ENCODE data around the gene PAQR4.
A peak's percentile ranks its signal among the peaks of the same experiment; 100 is the strongest.

The PAQR4 gene

GRCh38 chr16:3020247-3020603 is 51.1 kb downstream of the PAQR4 start, which contains the start of gene TNFRSF12A:
Gene TNFRSF12A, plus strand, starts transcription at chr16:3020368. Its CDS starts 30 bp downstream, at chr16:3020398.
- H3K4me3 ChIP-seq (ENCODE audit: low read depth, low read length): peak within 1 kb of the TSS; percentile 57
- no peaks in the 10 kb centered on the region for H3K27me3 ChIP-seq (ENCODE audit: insufficient read depth, low read depth, severe bottlenecking)
- peak; percentile 80 for DNase-seq
- TF ChIP-seq CTCF (IDR thresholded peaks at IDR 0.05; ENCODE audit: low read depth, low read length): no peak
- peak within 1 kb of the TSS; percentile 65 for H3K27ac ChIP-seq
- no peaks in the 10 kb centered on the region for H3K9me3 ChIP-seq (ENCODE audit: severe bottlenecking)
- H3K36me3 ChIP-seq: peaks cover 11% of the 10 kb centered on the region

GRCh38 chr16:3020604-3021448 is 51.7 kb downstream of the PAQR4 start:
- Histone ChIP-seq H3K27me3 (ENCODE audit: insufficient read depth, low read depth, severe bottlenecking) (no peaks in the 10 kb centered on the region), H3K36me3 (peaks cover 17% of the 10 kb centered on the region), H3K9me3 (ENCODE audit: severe bottlenecking) (no peaks in the 10 kb centered on the region), H3K27ac (peak overlapping the region; percentile 51), H3K4me3 (ENCODE audit: low read depth, low read length) (peak overlapping the region; percentile 57)
- no peak for TF ChIP-seq CTCF (IDR thresholded peaks at IDR 0.05; ENCODE audit: low read depth, low read length)
- DNase-seq: no peak

GRCh38 chr16:3021449-3022207 is 52.5 kb downstream of the PAQR4 start:
- H3K27ac ChIP-seq: peak overlapping the region; percentile 32
- TF ChIP-seq CTCF (IDR thresholded peaks at IDR 0.05; ENCODE audit: low read depth, low read length): peak; percentile 74
- peaks cover 25% of the 10 kb centered on the region for H3K36me3 ChIP-seq
- no peaks in the 10 kb centered on the region for H3K27me3 ChIP-seq (ENCODE audit: insufficient read depth, low read depth, severe bottlenecking)
- H3K4me3 ChIP-seq (ENCODE audit: low read depth, low read length): peak overlapping the region; percentile 57
- no peaks in the 10 kb centered on the region for H3K9me3 ChIP-seq (ENCODE audit: severe bottlenecking)
- DNase-seq: peak; percentile 87

GRCh38 chr16:3022208-3022683 is 53.1 kb downstream of the PAQR4 start:
- peaks cover 31% of the 10 kb centered on the region for H3K36me3 ChIP-seq
- no peaks in the 10 kb centered on the region for H3K9me3 ChIP-seq (ENCODE audit: severe bottlenecking)
- no peak for TF ChIP-seq CTCF (IDR thresholded peaks at IDR 0.05; ENCODE audit: low read depth, low read length)
- H3K27me3 ChIP-seq (ENCODE audit: insufficient read depth, low read depth, severe bottlenecking): no peaks in the 10 kb centered on the region
- no peak overlapping the region; the same call in 1 of the 2 replicates for H3K27ac ChIP-seq
- H3K4me3 ChIP-seq (ENCODE audit: low read depth, low read length): no peak overlapping the region
- peak; percentile 46 for DNase-seq

- Histone ChIP-seq H3K4me3 (ENCODE audit: low read depth, low read length) (peak overlapping the region; percentile 69; the same call in 1 of the 2 replicates), H3K27me3 (ENCODE audit: insufficient read depth, low read depth, severe bottlenecking) (no peaks in the 10 kb centered on the region), H3K36me3 (peaks cover 37% of the 10 kb centered on the region), H3K27ac (peak overlapping the region; percentile 96), H3K9me3 (ENCODE audit: severe bottlenecking) (no peaks in the 10 kb centered on the region)
- DNase-seq: no peak
- no peak for TF ChIP-seq CTCF (IDR thresholded peaks at IDR 0.05; ENCODE audit: low read depth, low read length)
Observed at GRCh38 chr16:3022684-3023414, 53.7 kb downstream of the PAQR4 start.
